ENCODE measurements around the gene GOLIM4. TPM values are rescaled to one million over a fixed set of nuclear protein-coding genes. Genes with fewer than 3 reads are reported as not detected.
A peak's percentile ranks its signal among the peaks of the same experiment; 100 is the strongest.

The GOLIM4 gene
- total and polyA plus RNA-seq, 7 donors = 12.3 to 37.4 (median 27.2) TPM

GRCh38 chr3:168036619-168037018 lies 59.1 kb downstream of the GOLIM4 start:
- H3K27ac ChIP-seq = no peak overlapping the region
- H3K9me3 ChIP-seq = no peaks in the 10 kb centered on the region
- peaks cover 0 to 38% (median 7%) of the 10 kb centered on the region in 4 donors for H3K36me3 ChIP-seq
- no peak for DNase-seq
- no peaks in the 10 kb centered on the region for H3K27me3 ChIP-seq
- TF ChIP-seq CTCF (IDR thresholded peaks at IDR 0.05) (no peak), POLR2AphosphoS5 (IDR thresholded peaks at IDR 0.05) (no peak), POLR2A (IDR thresholded peaks at IDR 0.05) (no peak), EP300 (IDR thresholded peaks at IDR 0.05) (no peak)
- H3K4me1 ChIP-seq = peaks cover 0 to 11% (median 10%) of the 10 kb centered on the region in 4 donors
- no peak overlapping the region for H3K4me3 ChIP-seq
- 94 to 96% methylated on average over 4 of the region's 4 CpGs for WGBS, 2 donors
- intact Hi-C loops (cut with DNase I) = no loop called here

- Histone ChIP-seq H3K27me3 (no peaks in the 10 kb centered on the region), H3K36me3 (peaks cover 0 to 47% (median 10%) of the 10 kb centered on the region in 4 donors), H3K4me3 (no peak overlapping the region), H3K9me3 (no peaks in the 10 kb centered on the region), H3K27ac (no peak overlapping the region), H3K4me1 (peaks cover 0 to 11% (median 10%) of the 10 kb centered on the region in 4 donors)
- TF ChIP-seq POLR2A (IDR thresholded peaks at IDR 0.05) (no peak), POLR2AphosphoS5 (IDR thresholded peaks at IDR 0.05) (peak in 2 of 4 donors; percentile 35 to 44)
- no peak for DNase-seq
- 88 to 93% methylated on average over 5 of the region's 5 CpGs for WGBS, 2 donors
- intact Hi-C loops (cut with DNase I) = no loop called here
Observed at GRCh38 chr3:168034152-168034928, 61.4 kb downstream of the GOLIM4 start.

GRCh38 chr3:168030577-168030976 lies 65.1 kb downstream of the GOLIM4 start:
- Histone ChIP-seq H3K4me3 (no peak overlapping the region), H3K36me3 (peaks cover 3 to 55% (median 11%) of the 10 kb centered on the region in 4 donors), H3K9me3 (no peaks in the 10 kb centered on the region), H3K27me3 (no peaks in the 10 kb centered on the region), H3K4me1 (peaks cover 0 to 22% (median 10%) of the 10 kb centered on the region in 4 donors), H3K27ac (no peak overlapping the region)
- DNase-seq = no peak
- 75 to 77% methylated on average over 4 of the region's 4 CpGs for WGBS, 2 donors
- intact Hi-C loops (cut with DNase I) = no loop called here
- no peak for TF ChIP-seq POLR2AphosphoS5 (IDR thresholded peaks at IDR 0.05)
- TF ChIP-seq POLR2A (IDR thresholded peaks at IDR 0.05) = no peak
- no peak for TF ChIP-seq CTCF (IDR thresholded peaks at IDR 0.05)
- TF ChIP-seq EP300 (IDR thresholded peaks at IDR 0.05) = no peak

GRCh38 chr3:168029705-168030104 lies 66.0 kb downstream of the GOLIM4 start:
- no peak for DNase-seq
- H3K36me3 ChIP-seq = peaks cover 3 to 55% (median 11%) of the 10 kb centered on the region in 4 donors
- no peaks in the 10 kb centered on the region for H3K27me3 ChIP-seq
- peaks cover 0 to 31% (median 16%) of the 10 kb centered on the region in 4 donors for H3K4me1 ChIP-seq
- H3K9me3 ChIP-seq = no peaks in the 10 kb centered on the region
- no peak overlapping the region for H3K4me3 ChIP-seq
- intact Hi-C loops (cut with DNase I) = no loop called here
- 90 to 93% methylated on average over 7 of the region's 7 CpGs for WGBS, 2 donors
- H3K27ac ChIP-seq = no peak overlapping the region
- TF ChIP-seq CTCF (IDR thresholded peaks at IDR 0.05) = no peak
- TF ChIP-seq EP300 (IDR thresholded peaks at IDR 0.05) = no peak

- no peak for DNase-seq
- H3K27ac ChIP-seq = no peak overlapping the region
- H3K9me3 ChIP-seq = no peaks in the 10 kb centered on the region
- WGBS, 2 donors = 90 to 94% methylated on average over 1 of the region's 1 CpG
- H3K36me3 ChIP-seq = peaks cover 3 to 69% (median 11%) of the 10 kb centered on the region in 4 donors
- intact Hi-C loops (cut with DNase I) = no loop called here
- TF ChIP-seq EP300 (IDR thresholded peaks at IDR 0.05) = no peak
- TF ChIP-seq POLR2AphosphoS5 (IDR thresholded peaks at IDR 0.05) = no peak
- TF ChIP-seq POLR2A (IDR thresholded peaks at IDR 0.05) = no peak
- TF ChIP-seq CTCF (IDR thresholded peaks at IDR 0.05) = no peak
- peaks cover 0 to 26% (median 11%) of the 10 kb centered on the region in 4 donors for H3K4me1 ChIP-seq
- no peaks in the 10 kb centered on the region for H3K27me3 ChIP-seq
- no peak overlapping the region for H3K4me3 ChIP-seq
Observed at GRCh38 chr3:168028086-168028485, 67.6 kb downstream of the GOLIM4 start.
